ENCODE measurements around the gene PPARGC1A. TPM values are rescaled to one million over a fixed set of nuclear protein-coding genes. Genes with fewer than 3 reads are reported as not detected.
A peak's percentile ranks its signal among the peaks of the same experiment; 100 is the strongest.

Gene PPARGC1A
- total and polyA plus RNA-seq, 2 experiments from 2014 or later = 0.76 to 3.3 TPM

- Mint-ChIP-seq H3K27ac (peak overlapping the region; percentile 51; the same call in 1 of the 2 replicates), H3K4me3 (no peak overlapping the region)
Observed at GRCh38 chr4:23839279-23839678, 50.6 kb downstream of the PPARGC1A start.

DNA sequence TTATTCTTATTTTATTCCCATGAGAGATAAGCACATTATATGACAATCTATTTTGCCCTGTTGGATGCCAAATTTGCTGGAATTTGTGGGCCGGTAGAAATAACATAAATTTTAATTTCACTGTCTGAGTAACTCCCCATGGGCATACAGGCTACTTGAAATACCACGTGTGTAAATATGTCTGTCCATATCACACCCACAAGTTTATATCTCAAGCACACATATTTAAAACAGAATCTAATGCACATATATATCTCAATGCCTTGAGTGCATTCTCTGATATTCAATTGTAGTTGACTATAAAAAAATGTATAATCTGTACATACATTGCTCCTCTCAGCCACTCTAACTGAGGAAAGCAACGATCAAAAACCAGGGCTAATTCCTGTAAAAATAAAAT, 51.2 kb downstream of the PPARGC1A start:
- Mint-ChIP-seq H3K4me1 (no peaks in the 10 kb centered on the region), H3K4me3 (no peak overlapping the region), H3K27ac (no peak overlapping the region), H3K27me3 (ENCODE audit: insufficient read depth, low read depth, poor library complexity) (no peaks in the 10 kb centered on the region), H3K9me3 (no peaks in the 10 kb centered on the region), H3K36me3 (ENCODE audit: low read depth) (no peaks in the 10 kb centered on the region)
- Histone ChIP-seq H3K27ac (ENCODE audit: low read depth) (no peak overlapping the region), H3K9me2 (ENCODE audit: insufficient read depth) (0 out of 2 replicates have a peak, but pooled peaks cover 4% of the 10 kb centered on the region), H3K4me2 (no peak overlapping the region), H3K36me3 (ENCODE audit: insufficient read depth) (no peaks in the 10 kb centered on the region), H3K4me1 (ENCODE audit: insufficient read depth) (no peaks in the 10 kb centered on the region), H3K4me3 (no peak overlapping the region), H3K79me2 (replicated peaks; ENCODE audit: insufficient read depth) (no peaks in the 10 kb centered on the region), H4K20me1 (replicated peaks; ENCODE audit: insufficient read depth) (no peaks in the 10 kb centered on the region), H3F3A (replicated peaks; ENCODE audit: low read depth) (no peaks in the 10 kb centered on the region), H3K27me3 (ENCODE audit: insufficient read depth) (no peaks in the 10 kb centered on the region), H2AFZ (no peak overlapping the region)
- ATAC-seq = no peak
- no peak for DNase-seq (ENCODE audit: low spot score)
- TF ChIP-seq CREB1 (CRISPR knock-in tag; IDR thresholded peaks at IDR 0.05; ENCODE audit: low read depth) (no peak), REST (IDR thresholded peaks at IDR 0.05; ENCODE audit: unreplicated experiment) (no peak), POLR2AphosphoS5 (IDR thresholded peaks at IDR 0.05; ENCODE audit: low read depth) (no peak), ETS1 (IDR thresholded peaks at IDR 0.05) (no peak), ZNF462 (CRISPR knock-in tag; IDR thresholded peaks at IDR 0.05) (no peak), STAT1 (IDR thresholded peaks at IDR 0.05; ENCODE audit: unreplicated experiment) (no peak), JUNB (IDR thresholded peaks at IDR 0.05; ENCODE audit: unreplicated experiment) (no peak), ZNF331 (CRISPR knock-in tag; IDR thresholded peaks at IDR 0.05; ENCODE audit: low read depth) (no peak), EZH2 (IDR thresholded peaks at IDR 0.05; ENCODE audit: low read depth, unreplicated experiment) (no peak), NANOG (IDR thresholded peaks at IDR 0.05; ENCODE audit: borderline replicate concordance) (no peak), ZNF114 (CRISPR knock-in tag; IDR thresholded peaks at IDR 0.05) (no peak)

More at GRCh38 chr4:23839279-23839678, 50.6 kb downstream of the PPARGC1A start:
- Histone ChIP-seq H3K4me2 (no peak overlapping the region), H3K27me3 (ENCODE audit: insufficient read depth) (no peaks in the 10 kb centered on the region), H3K79me2 (replicated peaks; ENCODE audit: insufficient read depth) (no peaks in the 10 kb centered on the region), H3K27ac (ENCODE audit: low read depth) (no peak overlapping the region), H3K9me2 (ENCODE audit: insufficient read depth) (0 out of 2 replicates have a peak, but pooled peaks cover 4% of the 10 kb centered on the region), H2AFZ (no peak overlapping the region), H3K4me1 (ENCODE audit: insufficient read depth) (no peaks in the 10 kb centered on the region), H4K20me1 (replicated peaks; ENCODE audit: insufficient read depth) (no peaks in the 10 kb centered on the region), H3K4me3 (no peak overlapping the region), H3F3A (replicated peaks; ENCODE audit: low read depth) (no peaks in the 10 kb centered on the region), H3K36me3 (ENCODE audit: insufficient read depth) (no peaks in the 10 kb centered on the region)
- H3K36me3 Mint-ChIP-seq (ENCODE audit: low read depth) = no peaks in the 10 kb centered on the region
- TF ChIP-seq NANOG (IDR thresholded peaks at IDR 0.05; ENCODE audit: borderline replicate concordance) (no peak), JUNB (IDR thresholded peaks at IDR 0.05; ENCODE audit: unreplicated experiment) (no peak)
- H3K4me1 Mint-ChIP-seq = no peaks in the 10 kb centered on the region
- no peaks in the 10 kb centered on the region for H3K27me3 Mint-ChIP-seq (ENCODE audit: insufficient read depth, low read depth, poor library complexity)
- ATAC-seq = no peak
- DNase-seq (ENCODE audit: low spot score) = no peak
- no peaks in the 10 kb centered on the region for H3K9me3 Mint-ChIP-seq
